ENCODE results near the gene SNX27.

Gene SNX27

GRCh38 chr1:151706464-151707415 is 94.9 kb downstream of the SNX27 start:
- no peak for DNase-seq

DNA sequence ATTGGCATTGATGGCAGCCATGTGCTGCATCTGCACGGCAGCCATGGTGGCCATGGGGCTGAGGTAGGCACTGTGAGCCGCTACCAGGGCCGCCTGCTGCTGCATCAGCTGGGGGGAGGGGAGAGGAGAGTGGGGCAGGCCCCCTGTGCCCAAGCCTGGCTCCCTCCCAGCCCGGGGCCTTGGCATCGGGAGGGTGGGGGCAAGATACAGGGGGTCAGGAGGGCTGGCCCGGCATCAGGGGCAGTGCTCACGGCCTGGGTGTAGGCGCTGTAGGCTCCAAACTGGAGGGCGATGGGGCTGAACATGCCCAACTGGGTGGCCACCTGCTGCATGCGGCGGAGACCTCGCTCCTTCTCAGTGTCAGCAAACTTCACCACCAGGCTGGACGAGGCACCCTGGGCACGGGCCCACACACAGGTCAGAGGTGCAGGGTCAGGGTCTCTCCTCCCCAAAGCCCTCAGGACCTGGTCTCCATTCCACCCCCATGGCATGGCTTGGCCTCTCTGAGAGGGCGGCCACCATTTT is 95.8 kb downstream of the SNX27 start:
- DNase-seq, result no peak

GRCh38 chr1:151708891-151709290 is 97.0 kb downstream of the SNX27 start:
- no peak for DNase-seq

DNA sequence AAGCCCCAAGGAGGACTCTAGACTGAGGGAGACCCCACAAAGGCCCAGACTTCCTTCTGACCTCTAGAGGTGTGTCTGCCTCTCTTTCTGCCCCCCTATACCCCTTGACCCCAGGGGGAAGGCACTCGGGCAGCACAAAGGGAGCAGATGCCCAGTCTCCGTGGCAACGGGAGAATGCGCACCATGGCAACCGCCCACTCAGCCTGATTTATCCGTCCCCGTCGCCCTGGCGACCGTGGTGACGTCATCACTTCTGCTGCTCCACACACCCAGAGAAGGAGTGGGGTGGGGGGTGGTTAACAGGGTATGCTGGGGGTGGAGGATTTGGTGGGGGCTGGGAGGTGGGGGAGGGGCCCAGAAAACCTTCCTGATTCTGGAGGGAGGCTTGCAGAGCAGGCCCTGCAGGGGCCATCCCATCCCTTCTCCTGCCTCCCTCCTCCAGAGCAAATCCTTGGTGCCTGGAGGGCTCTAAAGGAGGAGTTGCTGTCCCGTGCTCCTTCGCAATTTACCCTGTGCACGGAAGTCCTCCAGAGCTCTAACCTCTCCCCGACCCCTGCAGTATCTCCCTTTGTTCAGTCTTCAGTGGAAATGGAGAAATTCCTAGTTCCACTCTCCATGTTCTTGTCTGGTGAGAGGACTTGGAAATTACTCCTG is 98.5 kb downstream of the SNX27 start:
- no peak for DNase-seq

GRCh38 chr1:151711044-151711800 is 99.4 kb downstream of the SNX27 start:
- DNase-seq, result no peak

- no peak for DNase-seq
Measured at GRCh38 chr1:151711951-151712350, 100.1 kb downstream of the SNX27 start.

DNA sequence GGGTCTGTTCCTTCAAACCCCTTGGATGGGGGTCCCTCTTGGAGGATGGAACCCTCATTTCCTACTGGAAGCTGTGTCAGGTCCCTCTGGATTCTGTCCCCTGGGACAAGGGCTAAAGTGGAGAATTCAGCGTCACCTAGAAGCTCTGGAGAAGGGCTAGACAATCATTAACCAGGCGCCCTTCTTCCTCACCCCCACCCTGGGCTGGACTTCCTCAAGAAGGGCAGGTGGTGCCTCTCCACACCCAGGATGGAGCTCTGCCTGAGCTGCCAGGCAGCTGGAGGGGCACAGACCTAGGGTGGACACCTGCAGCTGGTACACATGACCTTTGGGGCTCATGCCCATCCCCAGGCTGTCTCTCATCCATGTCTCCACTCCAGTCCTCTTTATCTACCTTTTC is 101.2 kb downstream of the SNX27 start:
- no peak for DNase-seq

GRCh38 chr1:151713874-151714273 is 102.0 kb downstream of the SNX27 start:
- DNase-seq, result no peak

- no peak for DNase-seq
Measured at GRCh38 chr1:151714820-151715725, 103.2 kb downstream of the SNX27 start.

- DNase-seq, result no peak
Measured at GRCh38 chr1:151715726-151716404, 104.0 kb downstream of the SNX27 start.

DNA sequence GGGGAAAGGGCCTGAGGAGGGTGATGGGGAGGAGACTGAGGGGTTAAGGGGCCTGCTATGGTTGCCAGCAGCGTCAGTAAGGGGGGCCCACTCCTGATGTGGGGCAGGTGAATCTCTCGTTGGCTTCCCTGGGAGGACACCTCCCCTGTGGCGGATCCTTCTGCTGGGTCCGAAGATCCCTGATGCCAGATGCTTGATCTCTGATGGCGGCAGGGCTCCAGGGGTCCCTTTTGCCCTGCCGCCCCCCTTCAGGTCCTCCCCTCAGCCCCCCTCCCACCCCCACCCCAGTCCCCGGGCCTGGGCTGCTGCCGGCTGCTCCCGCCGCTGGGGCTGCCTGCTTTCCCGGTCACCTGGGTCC is 104.5 kb downstream of the SNX27 start:
- no peak for DNase-seq

DNA sequence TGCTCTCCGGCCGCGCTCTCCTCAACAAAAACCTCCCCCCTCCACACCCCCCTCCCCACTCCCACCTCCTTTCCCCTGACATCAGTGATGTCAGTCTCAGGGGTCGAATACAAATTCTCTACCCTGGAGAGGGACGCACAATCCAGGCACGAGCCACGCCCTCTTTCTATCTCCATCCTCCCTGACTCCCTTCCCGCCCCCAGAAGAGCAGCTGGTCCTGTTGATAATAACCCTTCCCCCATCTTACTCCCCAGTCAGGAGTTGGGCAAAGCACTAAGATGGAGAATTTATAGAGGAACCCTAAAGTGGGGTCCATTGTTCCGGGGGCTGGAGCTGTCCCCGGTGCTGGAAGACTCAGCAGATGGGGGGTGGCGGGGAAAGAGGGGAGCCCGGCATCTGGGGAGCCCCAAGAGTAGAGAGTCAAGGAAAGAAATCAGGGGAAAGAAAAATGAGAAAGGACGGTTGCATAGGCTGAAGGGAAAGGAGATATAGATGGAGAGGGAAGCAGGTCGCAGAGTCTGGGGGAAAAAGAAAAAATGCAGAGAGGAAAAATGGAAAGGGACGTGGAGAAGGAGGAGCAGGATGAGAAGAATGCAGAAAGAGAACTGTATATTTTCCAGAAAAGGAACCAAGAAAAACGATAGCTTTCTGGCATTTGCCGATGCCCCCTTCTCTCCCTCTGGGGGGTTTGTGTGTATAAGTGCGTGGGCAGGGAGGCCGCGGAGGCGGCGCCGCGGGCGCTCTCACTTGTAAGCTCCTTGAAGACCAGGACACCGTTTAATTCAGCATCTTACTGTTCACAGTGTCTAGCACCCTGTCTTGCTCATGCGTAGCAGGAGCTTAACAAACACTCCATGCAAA is 105.2 kb downstream of the SNX27 start, which contains the start of gene CELF3:
CELF3 (minus strand) TSS at position 33 of the 861 bp plus-strand sequence. CDS start 783 bp downstream, outside the sequence.
- DNase-seq, result no peak

DNA sequence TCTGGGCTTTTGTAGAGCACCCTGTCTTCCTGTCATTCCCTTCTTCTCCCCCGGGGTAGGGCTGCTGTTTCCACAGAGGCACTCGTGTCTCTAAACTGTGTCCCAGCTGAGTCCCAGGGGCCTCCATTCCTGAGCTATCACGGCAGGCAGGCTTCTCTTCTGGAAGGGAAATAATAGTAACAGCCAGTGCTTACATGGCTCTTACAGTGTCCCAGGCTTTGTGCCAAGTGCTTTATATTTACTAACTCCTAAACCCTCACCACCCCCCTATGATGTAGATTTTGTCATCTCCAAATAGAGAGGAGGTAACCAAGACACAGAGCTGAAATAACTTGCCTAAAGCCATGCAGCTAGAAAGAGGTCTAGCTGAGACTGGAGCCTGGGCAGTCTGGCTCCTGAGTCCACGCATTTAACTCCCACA is 106.2 kb downstream of the SNX27 start:
- no peak for DNase-seq

DNA sequence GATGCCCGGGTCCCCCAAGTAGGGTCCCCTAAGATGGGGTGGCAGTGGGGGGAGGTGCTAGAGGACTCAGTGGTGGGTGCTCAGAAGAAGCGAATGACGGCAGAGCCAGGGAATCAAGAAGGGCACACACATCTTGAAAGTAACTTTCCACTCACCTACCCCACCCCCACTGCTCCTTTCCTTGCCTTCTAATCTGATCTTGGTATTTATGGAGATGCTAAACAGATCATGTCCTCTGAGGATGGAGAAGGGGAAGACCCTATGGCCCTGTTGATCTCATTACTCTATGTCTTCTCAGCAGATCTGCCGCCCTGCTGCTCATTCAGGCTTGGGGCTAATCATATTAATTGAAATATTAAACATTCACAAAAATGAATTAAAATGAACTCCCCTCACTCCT is 106.8 kb downstream of the SNX27 start:
- no peak for DNase-seq

- no peak for DNase-seq
Measured at GRCh38 chr1:151720125-151720524, 108.3 kb downstream of the SNX27 start.

GRCh38 chr1:151720554-151720953 is 108.7 kb downstream of the SNX27 start:
- DNase-seq, result no peak

DNA sequence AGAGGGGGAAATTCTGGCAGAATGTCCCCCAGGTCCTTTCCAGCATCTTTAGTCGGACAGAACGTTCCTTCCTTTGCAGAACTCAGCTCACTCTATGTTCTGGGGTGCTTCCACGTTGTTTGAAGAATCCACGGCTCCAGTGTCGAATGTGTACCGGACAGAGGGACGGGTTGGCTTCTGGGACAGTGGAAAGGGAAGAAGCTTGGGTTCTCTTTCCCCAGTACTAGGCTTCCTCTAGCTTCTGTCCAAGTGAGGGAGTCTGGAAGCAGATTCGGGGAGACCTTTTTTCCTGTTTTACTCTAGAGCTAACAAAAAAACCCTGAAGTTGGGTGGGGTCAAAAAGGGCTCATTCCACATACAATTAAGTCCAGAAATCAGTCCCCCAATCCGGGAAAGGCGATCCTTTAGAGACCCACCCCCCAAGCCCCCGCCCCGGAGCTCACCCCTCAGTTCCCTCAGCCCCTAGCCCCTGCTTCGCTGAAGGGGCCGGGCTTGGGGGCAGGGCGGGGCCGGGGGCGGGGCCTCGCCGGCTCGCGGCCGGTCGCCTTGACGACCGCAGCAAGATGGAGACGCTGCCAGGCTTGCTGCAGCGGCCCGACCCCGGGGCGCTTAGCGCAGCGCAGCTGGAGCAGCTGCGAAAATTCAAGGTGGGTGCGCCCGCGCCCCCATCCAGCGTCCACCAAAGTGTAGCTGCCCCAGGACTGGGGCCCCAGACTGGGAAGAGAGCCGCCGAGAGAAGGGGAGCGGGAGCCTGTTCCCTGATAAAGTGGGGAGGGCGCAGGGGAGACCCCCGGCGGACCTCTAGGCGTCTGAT is 109.3 kb downstream of the SNX27 start, which contains the start of gene RIIAD1:
RIIAD1 (plus strand) TSS at position 549 of the 814 bp plus-strand sequence; CDS start at position 564, 15 bp downstream.
- DNase-seq, result peak; percentile 65

DNA sequence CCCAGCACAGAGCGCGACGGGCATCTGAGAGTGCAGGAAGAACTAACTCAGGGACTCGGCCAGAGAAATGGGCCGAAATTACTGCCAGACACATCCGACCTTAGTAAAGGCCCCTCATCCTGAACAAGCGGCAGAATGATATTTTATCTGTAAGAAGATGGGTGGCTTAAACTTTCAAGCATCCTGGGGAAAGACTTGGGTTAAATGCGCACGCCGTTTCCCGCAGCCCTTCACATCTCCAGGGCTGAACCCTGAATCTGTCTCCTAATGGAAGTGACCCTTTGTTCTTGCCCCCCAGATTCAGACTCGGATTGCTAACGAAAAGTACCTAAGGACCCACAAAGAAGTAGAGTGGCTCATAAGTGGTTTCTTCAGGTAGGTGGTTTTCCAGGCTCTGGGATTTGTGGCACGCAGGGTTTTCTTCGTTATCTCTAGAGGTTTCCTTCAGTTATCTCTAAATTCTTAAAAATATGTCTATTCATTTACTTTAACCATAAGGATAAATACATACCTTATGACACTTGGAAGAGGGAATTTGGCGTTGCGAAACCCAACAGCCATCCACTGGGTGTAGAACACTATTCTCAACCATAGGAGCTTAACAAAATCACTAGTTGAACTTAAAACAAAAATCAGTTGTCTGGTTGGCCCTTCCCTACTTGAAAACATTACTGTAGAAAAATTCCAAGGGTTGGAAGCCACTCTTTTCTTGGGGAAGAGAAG is 110.1 kb downstream of the SNX27 start:
- no peak for DNase-seq
